T-helper 2 cell treated with Interferon-gamma antibody and Interleukin-4, amounts not matched to agents 100 ng/mL and 5 ng/mL, for 36 hours (primary cell): ENCODE measurements around the gene PGAM1. TPM values are rescaled to one million over a fixed set of nuclear protein-coding genes. Genes with fewer than 3 reads are reported as not detected.
"Not testable (repeated sequence)": the region's sequence is repeated elsewhere in the genome, so short reads cannot be mapped to it uniquely, and the experiment has no call there.

Experiments
- intact Hi-C: fragments of 100-400 bp; cut with micrococcal nuclease; formaldehyde crosslinking; loops from one replicate; pipeline ENCODE4 v1.15.1; 2023
- total RNA-seq: library from RNA; stranded (reverse); gene quantifications from 2 replicates; pipeline ENCODE4 v1.2.3, GENCODE V29; 2022

The PGAM1 gene
- total RNA-seq: 485 and 486 TPM in 2 replicates

GRCh38 chr10:97425964-97426775 lies at the start of gene PGAM1:
Gene PGAM1 (plus strand): TSS chr10:97426191. CDS start chr10:97426308, 117 bp downstream.
- intact Hi-C loops: loop anchor here (1.0 to 10.0 kb wide), 6 partner anchors 19 to 309 kb away; partner anchors contain the start of genes EXOSC1, MMS19, MORN4 and RRP12

- intact Hi-C loops: no loop called here
Observed at GRCh38 chr10:97376413-97376812, 49.6 kb upstream of the PGAM1 start.

- intact Hi-C loops: no loop called here
Observed at GRCh38 chr10:97378933-97379921, 46.8 kb upstream of the PGAM1 start.

GRCh38 chr10:97380516-97380915 lies 45.5 kb upstream of the PGAM1 start:
- intact Hi-C loops: no loop called here

GRCh38 chr10:97381626-97382025 lies 44.4 kb upstream of the PGAM1 start:
- intact Hi-C loops: no loop called here

GRCh38 chr10:97383159-97383558 lies 42.8 kb upstream of the PGAM1 start:
- intact Hi-C loops: no loop called here

- intact Hi-C loops: no loop called here
Observed at GRCh38 chr10:97384156-97384555, 41.8 kb upstream of the PGAM1 start.

- intact Hi-C loops: no loop called here
Observed at GRCh38 chr10:97384641-97385040, 41.4 kb upstream of the PGAM1 start.

- intact Hi-C loops: no loop called here
Observed at GRCh38 chr10:97385565-97385964, 40.4 kb upstream of the PGAM1 start.

- intact Hi-C loops: no loop called here
Observed at GRCh38 chr10:97388152-97388551, 37.8 kb upstream of the PGAM1 start.

- intact Hi-C loops: no loop called here
Observed at GRCh38 chr10:97390091-97390490, 35.9 kb upstream of the PGAM1 start.

GRCh38 chr10:97393034-97393573 lies 32.9 kb upstream of the PGAM1 start:
- intact Hi-C loops: no loop called here

- intact Hi-C loops: no loop called here
Observed at GRCh38 chr10:97396056-97396455, 29.9 kb upstream of the PGAM1 start.

- intact Hi-C loops: loop anchor here (2.0 to 5.0 kb wide), 3 partner anchors 65 to 813 kb away; partner anchors contain the start of genes FRAT2, PI4K2A and TM9SF3
Observed at GRCh38 chr10:97399843-97400545, 26.0 kb upstream of the PGAM1 start.

GRCh38 chr10:97400665-97401454 lies 25.1 kb upstream of the PGAM1 start, which contains the start of gene RRP12:
Gene RRP12 (minus strand): TSS chr10:97401340. CDS start chr10:97401231, 109 bp downstream.
- intact Hi-C loops: loop anchor here (1.0 to 5.0 kb wide), 7 partner anchors 25 to 814 kb away; partner anchors contain the start of genes ARHGAP19, EXOSC1, FRAT2 and MMS19

- intact Hi-C loops: loop anchor here (1.0 to 5.0 kb wide), 7 partner anchors 25 to 814 kb away; partner anchors contain the start of genes ARHGAP19, EXOSC1, FRAT2 and MMS19
Observed at GRCh38 chr10:97401455-97401919, 24.5 kb upstream of the PGAM1 start.

- intact Hi-C loops: loop anchor here (5.0 kb wide), 2 partner anchors 238 to 817 kb away; partner anchors contain the start of genes PI4K2A and TM9SF3
Observed at GRCh38 chr10:97404044-97404443, 21.9 kb upstream of the PGAM1 start.

GRCh38 chr10:97406064-97406463 lies 19.9 kb upstream of the PGAM1 start:
- intact Hi-C loops: no loop called here

GRCh38 chr10:97406483-97406882 lies 19.5 kb upstream of the PGAM1 start:
- intact Hi-C loops: not testable (repeated sequence)
